ENCODE data around the gene ADAM19.

DNA sequence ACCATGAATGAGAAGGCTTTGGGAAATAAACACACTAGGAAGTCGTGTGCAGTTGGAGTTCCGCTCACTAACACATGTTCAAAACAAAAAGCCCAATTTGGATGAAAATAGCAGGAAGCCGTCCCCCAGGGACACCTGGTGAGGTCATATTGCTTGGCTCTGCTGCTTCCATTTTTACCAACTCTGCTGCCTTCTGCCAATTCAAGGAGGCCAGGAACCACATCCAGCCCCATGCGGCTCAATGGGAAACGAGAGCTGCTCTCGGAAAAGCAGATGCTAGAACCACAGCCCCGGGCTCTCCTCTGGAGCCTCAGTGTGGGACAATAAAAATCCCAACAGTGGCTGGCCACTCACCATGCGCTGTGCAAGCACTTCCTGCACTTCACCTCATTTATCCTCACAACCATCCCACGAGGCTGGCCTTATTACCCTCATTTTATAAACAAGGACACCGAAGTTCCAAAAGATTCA lies 13.4 kb downstream of the ADAM19 start:
- TF ChIP-seq, protein P1, sequence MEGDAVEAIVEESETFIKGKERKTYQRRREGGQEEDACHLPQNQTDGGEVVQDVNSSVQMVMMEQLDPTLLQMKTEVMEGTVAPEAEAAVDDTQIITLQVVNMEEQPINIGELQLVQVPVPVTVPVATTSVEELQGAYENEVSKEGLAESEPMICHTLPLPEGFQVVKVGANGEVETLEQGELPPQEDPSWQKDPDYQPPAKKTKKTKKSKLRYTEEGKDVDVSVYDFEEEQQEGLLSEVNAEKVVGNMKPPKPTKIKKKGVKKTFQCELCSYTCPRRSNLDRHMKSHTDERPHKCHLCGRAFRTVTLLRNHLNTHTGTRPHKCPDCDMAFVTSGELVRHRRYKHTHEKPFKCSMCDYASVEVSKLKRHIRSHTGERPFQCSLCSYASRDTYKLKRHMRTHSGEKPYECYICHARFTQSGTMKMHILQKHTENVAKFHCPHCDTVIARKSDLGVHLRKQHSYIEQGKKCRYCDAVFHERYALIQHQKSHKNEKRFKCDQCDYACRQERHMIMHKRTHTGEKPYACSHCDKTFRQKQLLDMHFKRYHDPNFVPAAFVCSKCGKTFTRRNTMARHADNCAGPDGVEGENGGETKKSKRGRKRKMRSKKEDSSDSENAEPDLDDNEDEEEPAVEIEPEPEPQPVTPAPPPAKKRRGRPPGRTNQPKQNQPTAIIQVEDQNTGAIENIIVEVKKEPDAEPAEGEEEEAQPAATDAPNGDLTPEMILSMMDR (conservative IDR thresholded peaks at IDR 0.05 in 1 of 2, IDR thresholded peaks at IDR 0.05 in 1 of 2; ENCODE audit: low read depth in 1 of 2, low read length in 2 of 2): no peak
- no peak for TF ChIP-seq EZH2 (IDR thresholded peaks at IDR 0.05; ENCODE audit: low read length, missing control alignments)
